Measurements from ENCODE around the gene OAT.

GRCh38 chr10:124372899-124373298, 45.8 kb downstream of the OAT start:
- TF ChIP-seq CTCF (IDR thresholded peaks at IDR 0.05): no peak
- no peak for TF ChIP-seq POLR2A (IDR thresholded peaks at IDR 0.05)
